PC-3 (cell line): Measurements from ENCODE around the gene ABCC5. TPM values are rescaled to one million over a fixed set of nuclear protein-coding genes. Genes with fewer than 3 reads are reported as not detected.

Source experiments
- ATAC-seq: fragments of 200-7000 bp; cut with Tn5 transposase; 2 replicates; pipeline ENCODE4 v1.9.1; 2020; ENCODE audit warnings: mild to moderate bottlenecking, moderate library complexity
- BruUV-seq: library from RNA; stranded (reverse); fragments of 400-500 nt; replicated peaks from 2 replicates; lab custom pipeline; 2021; lab: Mats Ljungman, UMichigan
- CTCF ChIA-PET: fragments of 300-600 bp; sonication (Branson Sonifier 250); formaldehyde crosslinking; loops from one replicate; lab custom pipeline; 2022; ENCODE audit warnings: antibody characterized with exemption; lab: Charles Lee
- POLR2A ChIA-PET: fragments of 300-600 bp; sonication (Branson Sonifier 250); formaldehyde crosslinking; loops from one replicate; lab custom pipeline; 2022; ENCODE audit warnings: antibody characterized with exemption; ENCODE audit not compliant: unreplicated experiment; lab: Charles Lee
- DNase-seq: peaks from one replicate; pipeline ENCODE4 v3.0.0-alpha.2; 2015
- H2AFZ ChIP-seq: fragments of 300-600 bp; sonication (generic); 2 replicates; pipeline ENCODE4 v1.6.0; 2016; ENCODE audit warnings: antibody characterized with exemption, low read length
- H3F3A ChIP-seq: fragments of 300-600 bp; sonication (generic); one replicate; pipeline ENCODE4 v1.6.0; 2017; ENCODE audit warnings: antibody characterized with exemption, low read length, control low read depth, mild to moderate bottlenecking; ENCODE audit not compliant: unreplicated experiment
- H3K27ac ChIP-seq: fragments of 300-600 bp; sonication (generic); 2 replicates; pipeline ENCODE4 v1.5.1; 2016; ENCODE audit warnings: mild to moderate bottlenecking, low read length
- H3K27me3 ChIP-seq: fragments of 300-600 bp; sonication (generic); 2 replicates; pipeline ENCODE4 v1.6.1; 2016; ENCODE audit warnings: low read length, mixed read lengths
- H3K36me3 ChIP-seq: fragments of 300-600 bp; sonication (generic); 2 replicates; pipeline ENCODE4 v1.6.1; 2016; ENCODE audit warnings: low read depth, mixed run types, low read length, mixed read lengths
- H3K4me1 ChIP-seq: fragments of 300-600 bp; sonication (generic); 2 replicates; pipeline ENCODE4 v1.5.1; 2016; ENCODE audit warnings: low read length; ENCODE audit not compliant: insufficient read depth
- H3K4me2 ChIP-seq: fragments of 300-600 bp; sonication (generic); 2 replicates; pipeline ENCODE4 v1.6.0; 2016; ENCODE audit warnings: low read length
- H3K4me3 ChIP-seq: fragments of 300-600 bp; sonication (generic); 2 replicates; pipeline ENCODE4 v1.5.1; 2016; ENCODE audit warnings: mild to moderate bottlenecking, low read length, mixed read lengths
- H3K79me2 ChIP-seq: fragments of 300-600 bp; sonication (generic); 2 replicates; pipeline ENCODE4 v1.6.1; 2017; ENCODE audit warnings: low read length, mixed read lengths
- H3K9ac ChIP-seq: fragments of 300-600 bp; sonication (generic); 2 replicates; pipeline ENCODE4 v1.6.0; 2016; ENCODE audit warnings: mild to moderate bottlenecking, low read length
- H3K9me2 ChIP-seq: fragments of 300-600 bp; sonication (generic); replicated peaks from 2 replicates; pipeline ENCODE4 v1.6.1; 2016; ENCODE audit warnings: mixed run types, low read length, mixed read lengths
- H3K9me3 ChIP-seq: fragments of 300-600 bp; sonication (generic); 2 replicates; pipeline ENCODE4 v1.6.1; 2016; ENCODE audit warnings: low read length, mixed read lengths
- H4K20me1 ChIP-seq: fragments of 300-600 bp; sonication (generic); 2 replicates; pipeline ENCODE4 v1.6.1; 2016; ENCODE audit warnings: low read length, mixed read lengths
- CTCF ChIP-seq: fragments of 300-600 bp; sonication (generic); conservative IDR thresholded peaks from 2 replicates; pipeline ENCODE4 v1.5.1; 2017; ENCODE audit warnings: antibody characterized with exemption, low read depth, mild to moderate bottlenecking, low read length
- EZH2 ChIP-seq: fragments of 300-600 bp; sonication (generic); IDR thresholded peaks from one replicate; pipeline ENCODE4 v1.6.1; 2017; ENCODE audit warnings: antibody characterized with exemption, mild to moderate bottlenecking, low read length; ENCODE audit not compliant: unreplicated experiment
- EZH2phosphoT487 ChIP-seq: fragments of 300-600 bp; sonication (generic); IDR thresholded peaks from 2 replicates; pipeline ENCODE4 v1.6.1; 2018; ENCODE audit warnings: mild to moderate bottlenecking, antibody characterized with exemption, low read length, borderline replicate concordance
- intact Hi-C: fragments of 100-400 bp; cut with micrococcal nuclease; formaldehyde crosslinking; loops from 2 replicates; pipeline ENCODE4 v1.9.0; 2023
- total RNA-seq: library from RNA; depleted of rRNA; stranded (reverse); fragments of >200 nt; gene quantifications from 2 replicates; pipeline ENCODE4 v1.2.3, GENCODE V29; 2014

The ABCC5 gene
- total RNA-seq, 1 experiment from 2014 or later = 16.1 TPM

DNA sequence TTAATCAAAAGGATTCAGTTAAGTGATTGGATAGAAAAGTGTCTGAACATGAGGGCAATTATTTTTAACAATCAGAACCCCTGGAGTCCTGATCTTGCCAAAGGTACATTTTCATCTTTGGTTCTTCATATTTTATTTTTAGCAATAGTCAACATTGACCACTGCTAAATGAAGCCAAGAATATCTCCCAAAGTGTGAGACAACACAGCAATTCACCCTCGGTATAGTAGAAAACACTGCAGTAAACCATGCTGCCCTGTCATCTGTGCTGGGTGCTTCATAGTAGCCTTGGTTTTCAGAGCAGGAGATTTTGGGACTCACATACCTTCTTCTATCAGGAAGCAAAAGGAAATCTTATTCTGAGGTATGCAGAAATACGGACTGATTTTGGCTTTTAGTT is 85.8 kb downstream of the ABCC5 start:
- Histone ChIP-seq H3K79me2 (no peaks in the 10 kb centered on the region), H4K20me1 (no peaks in the 10 kb centered on the region), H3F3A (no peaks in the 10 kb centered on the region), H3K9me3 (no peaks in the 10 kb centered on the region), H3K9ac (no peak overlapping the region), H3K27me3 (no peaks in the 10 kb centered on the region), H3K27ac (no peak overlapping the region), H2AFZ (no peak overlapping the region), H3K4me2 (no peak overlapping the region), H3K36me3 (peaks cover 23% of the 10 kb centered on the region; the same call in 1 of the 2 replicates), H3K4me3 (no peak overlapping the region), H3K9me2 (no peaks in the 10 kb centered on the region), H3K4me1 (no peaks in the 10 kb centered on the region)
- no TSS peak for BruUV-seq
- no peak for TF ChIP-seq CTCF
- no peak for TF ChIP-seq EZH2
- no peak for TF ChIP-seq EZH2phosphoT487
- ChIA-PET CTCF (no interaction called here), POLR2A (no interaction called here)
- no peak for ATAC-seq
- DNase-seq = no peak
- intact Hi-C loops = no loop called here

DNA sequence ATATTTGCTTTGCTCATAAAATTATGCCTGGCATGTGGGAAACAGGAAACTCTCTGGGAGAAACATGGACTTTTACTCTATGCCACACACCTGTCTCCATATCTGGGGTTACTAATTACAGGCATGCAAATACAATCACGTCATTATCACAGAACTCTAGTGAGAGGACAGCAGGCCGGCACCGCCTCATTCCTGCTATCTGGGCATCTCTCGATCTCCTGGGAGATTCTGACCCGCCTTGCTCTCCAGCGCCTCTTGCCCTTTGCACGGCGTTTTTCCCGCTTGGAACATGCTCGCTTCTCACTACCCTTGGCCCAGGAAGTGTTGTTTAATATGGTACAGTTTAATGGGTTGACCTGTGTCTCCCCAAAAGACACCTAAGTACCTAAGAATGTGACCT is 87.6 kb downstream of the ABCC5 start:
- intact Hi-C loops = no loop called here
- TF ChIP-seq EZH2 (no peak), EZH2phosphoT487 (no peak), CTCF (no peak)
- H3K27ac ChIP-seq = no peak overlapping the region
- POLR2A ChIA-PET = no interaction called here
- H3K4me1 ChIP-seq = peaks cover 11% of the 10 kb centered on the region
- no peak overlapping the region for H2AFZ ChIP-seq
- H3K4me2 ChIP-seq = no peak overlapping the region
- peaks cover 23% of the 10 kb centered on the region; the same call in 1 of the 2 replicates for H3K36me3 ChIP-seq
- no peaks in the 10 kb centered on the region for H3K27me3 ChIP-seq
- no peak overlapping the region for H3K9ac ChIP-seq
- no peaks in the 10 kb centered on the region for H3K79me2 ChIP-seq
- ATAC-seq (no peak), DNase-seq (no peak)
- H4K20me1 ChIP-seq = no peaks in the 10 kb centered on the region
- H3F3A ChIP-seq = no peaks in the 10 kb centered on the region
- H3K9me2 ChIP-seq = no peaks in the 10 kb centered on the region
- H3K9me3 ChIP-seq = no peaks in the 10 kb centered on the region
- no TSS peak for BruUV-seq
- H3K4me3 ChIP-seq = no peak overlapping the region
- CTCF ChIA-PET = no interaction called here

- ChIA-PET POLR2A (no interaction called here), CTCF (no interaction called here)
- Histone ChIP-seq H3K9me2 (no peaks in the 10 kb centered on the region), H2AFZ (no peak overlapping the region), H3K9ac (no peak overlapping the region), H3K27me3 (no peaks in the 10 kb centered on the region), H3K4me1 (peaks cover 24% of the 10 kb centered on the region), H4K20me1 (no peaks in the 10 kb centered on the region), H3K79me2 (no peaks in the 10 kb centered on the region), H3K9me3 (no peaks in the 10 kb centered on the region), H3F3A (peaks cover 5% of the 10 kb centered on the region), H3K27ac (no peak overlapping the region), H3K36me3 (peaks cover 29% of the 10 kb centered on the region; the same call in 1 of the 2 replicates), H3K4me2 (no peak overlapping the region), H3K4me3 (no peak overlapping the region)
- ATAC-seq (no peak), DNase-seq (no peak)
- intact Hi-C loops = no loop called here
- no TSS peak for BruUV-seq
- TF ChIP-seq EZH2 = no peak
- no peak for TF ChIP-seq CTCF
- TF ChIP-seq EZH2phosphoT487 = no peak
Observed at GRCh38 chr3:183927059-183927458, 90.6 kb downstream of the ABCC5 start.
